Measurements from ENCODE around the gene FCF1. TPM values are rescaled to one million over a fixed set of nuclear protein-coding genes. Genes with fewer than 3 reads are reported as not detected.

The FCF1 gene
- total and polyA plus RNA-seq, 2 of the 13 experiments (the other 11 are each of a cell fraction or from before 2014, with no cell fraction given) = 31.0 to 44.4 TPM

GRCh38 chr14:74697976-74698375, 15.0 kb upstream of the FCF1 start (continued):
- TF ChIP-seq PRDM10 (CRISPR knock-in tag; IDR thresholded peaks at IDR 0.05; ENCODE audit: low read depth) (no peak), ZNF776 (CRISPR knock-in tag; IDR thresholded peaks at IDR 0.05) (no peak), ZNF614 (CRISPR knock-in tag; IDR thresholded peaks at IDR 0.05; ENCODE audit: borderline replicate concordance) (no peak), ZNF343 (CRISPR knock-in tag; IDR thresholded peaks at IDR 0.05) (no peak), ZNF496 (CRISPR knock-in tag; IDR thresholded peaks at IDR 0.05; ENCODE audit: insufficient replicate concordance) (no peak), ZNF280B (CRISPR knock-in tag; IDR thresholded peaks at IDR 0.05; ENCODE audit: borderline replicate concordance) (no peak), CENPBD1 (CRISPR knock-in tag; IDR thresholded peaks at IDR 0.05; ENCODE audit: borderline replicate concordance, low read depth) (no peak), KMT2B (CRISPR knock-in tag; IDR thresholded peaks at IDR 0.05) (no peak)
